ENCODE data around the gene KCNQ4.

- no peak for TF ChIP-seq POLR2A (IDR thresholded peaks at IDR 0.05; ENCODE audit: low read depth, low read length)
- no peak for TF ChIP-seq POLR2AphosphoS5 (IDR thresholded peaks at IDR 0.05; ENCODE audit: low read depth, low read length)
- TF ChIP-seq PAX5 (IDR thresholded peaks at IDR 0.05; ENCODE audit: insufficient read depth, low read length, severe bottlenecking): no peak
Measured at GRCh38 chr1:40789342-40789598, 5.7 kb downstream of the KCNQ4 start.
